Caco-2 (cell line): ENCODE measurements around the gene CAPN12. TPM values are rescaled to one million over a fixed set of nuclear protein-coding genes. Genes with fewer than 3 reads are reported as not detected.
A peak's percentile ranks its signal among the peaks of the same experiment; 100 is the strongest.

Experiments used
- BruUV-seq: library from RNA; stranded (reverse); fragments of 400-500 nt; replicated peaks from 2 replicates; lab custom pipeline; 2021; lab: Mats Ljungman, UMichigan
- CTCF ChIA-PET: fragments of 300-600 bp; sonication (Branson Sonifier 250); formaldehyde crosslinking; loops from one replicate; lab custom pipeline; 2022; ENCODE audit warnings: antibody characterized with exemption; lab: Charles Lee
- POLR2A ChIA-PET: fragments of 300-600 bp; sonication (Branson Sonifier 250); formaldehyde crosslinking; loops from one replicate; lab custom pipeline; 2022; ENCODE audit warnings: antibody characterized with exemption; lab: Charles Lee
- DNase-seq, 2 experiments: peaks; one replicate each; pipeline versions ENCODE4 v3.0.0 to v3.0.0-alpha.2; 2020 to 2022
- H3K27me3 ChIP-seq: replicated peaks from 2 replicates; pipeline ENCODE4 v1.6.0; 2011; ENCODE audit warnings: low read length; ENCODE audit not compliant: control insufficient read depth, insufficient read depth
- H3K36me3 ChIP-seq: 2 replicates; pipeline ENCODE4 v1.5.1; 2011; ENCODE audit warnings: low read length; ENCODE audit not compliant: control insufficient read depth, insufficient read depth
- H3K4me1 ChIP-seq: fragments of 250-450 bp; sonication (Bioruptor Pico); 2 replicates; pipeline ENCODE4 v1.5.1; 2020; ENCODE audit warnings: mild to moderate bottlenecking
- H3K4me3 ChIP-seq: 2 replicates; pipeline ENCODE4 v1.5.1; 2011; ENCODE audit warnings: low read depth, mild to moderate bottlenecking, control low read depth, low read length
- H3K9me3 ChIP-seq: fragments of 250-450 bp; sonication (Bioruptor Pico); 2 replicates; pipeline ENCODE4 v1.5.1; 2020; ENCODE audit warnings: mild to moderate bottlenecking, moderate library complexity
- H3K27ac Mint-ChIP-seq: one replicate; pipeline ENCODE4 v1.8.0; 2022; ENCODE audit warnings: mixed read lengths; ENCODE audit not compliant: unreplicated experiment
- H3K27me3 Mint-ChIP-seq: one replicate; pipeline ENCODE4 v1.8.0; 2022; ENCODE audit warnings: mixed read lengths; ENCODE audit not compliant: insufficient read depth, unreplicated experiment
- H3K36me3 Mint-ChIP-seq: one replicate; pipeline ENCODE4 v1.8.0; 2022; ENCODE audit warnings: mild to moderate bottlenecking, mixed read lengths; ENCODE audit not compliant: insufficient read depth, unreplicated experiment
- H3K4me1 Mint-ChIP-seq: one replicate; pipeline ENCODE4 v1.8.0; 2022; ENCODE audit warnings: low read depth, mixed read lengths; ENCODE audit not compliant: unreplicated experiment
- H3K4me3 Mint-ChIP-seq: one replicate; pipeline ENCODE4 v1.8.0; 2022; ENCODE audit warnings: mild to moderate bottlenecking, moderate library complexity, mixed read lengths; ENCODE audit not compliant: unreplicated experiment
- H3K9me3 Mint-ChIP-seq: one replicate; pipeline ENCODE4 v1.8.0; 2022; ENCODE audit warnings: mixed read lengths; ENCODE audit not compliant: unreplicated experiment
- CTCF ChIP-seq, 2 experiments: fragments of 200-600 bp in 1 of 2; IDR thresholded peaks; 1 replicate in 1 of 2; 2 replicates in 1 of 2; pipeline versions ENCODE4 v1.5.1 to v1.8.0; 2011 to 2022; ENCODE audit warnings: antibody characterized with exemption in 1 of 2, control low read depth in 1 of 2, inconsistent platforms in 1 of 2, low read depth in 1 of 2, low read length in 1 of 2, mild to moderate bottlenecking in 1 of 2, moderate library complexity in 1 of 2; ENCODE audit not compliant: insufficient read depth in 1 of 2, severe bottlenecking in 1 of 2, unreplicated experiment in 1 of 2
- intact Hi-C: fragments of 100-400 bp; cut with micrococcal nuclease; formaldehyde crosslinking; loops from one replicate; pipeline ENCODE4 v1.10.0; 2022; ENCODE audit not compliant: unreplicated experiment
- total RNA-seq: library from RNA; stranded (reverse); gene quantifications from 2 replicates; pipeline ENCODE4 v1.2.3, GENCODE V29; 2022

The CAPN12 gene
- total RNA-seq, 1 experiment from 2014 or later = 8.8 TPM

DNA sequence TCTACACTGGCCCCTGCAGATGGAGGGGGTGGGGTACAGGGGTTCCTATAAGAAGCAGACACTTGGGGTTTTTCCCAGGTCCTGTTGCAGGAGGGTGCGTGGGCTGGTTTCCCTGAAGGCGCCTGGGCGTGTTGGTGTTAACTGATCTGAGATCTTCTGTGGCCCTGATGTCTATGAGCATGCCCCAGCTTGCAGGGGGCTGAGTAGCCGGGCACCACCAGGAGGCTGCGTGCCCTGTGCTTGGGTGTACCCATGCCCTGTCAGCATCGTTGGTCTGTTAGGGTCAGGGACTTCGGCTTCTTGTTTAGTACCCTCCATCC, 45.3 kb downstream of the CAPN12 start:
- CTCF ChIA-PET = no interaction called here

GRCh38 chr19:38698225-38699026, 45.8 kb downstream of the CAPN12 start:
- Mint-ChIP-seq H3K4me1 (peaks cover 31% of the 10 kb centered on the region), H3K27ac (peak overlapping the region; percentile 82), H3K27me3 (no peaks in the 10 kb centered on the region), H3K36me3 (peaks cover 100% of the 10 kb centered on the region), H3K9me3 (no peaks in the 10 kb centered on the region), H3K4me3 (peak overlapping the region; percentile 27)
- POLR2A ChIA-PET = no interaction called here
- H3K4me3 ChIP-seq = no peak overlapping the region
- DNase-seq = no peak
- no peak for TF ChIP-seq CTCF (IDR thresholded peaks at IDR 0.05; ENCODE audit: insufficient read depth in 1 of 2, low read depth in 1 of 2, low read length in 1 of 2, severe bottlenecking in 1 of 2, unreplicated experiment in 1 of 2)
- H3K27me3 ChIP-seq = no peaks in the 10 kb centered on the region
- CTCF ChIA-PET = interaction anchor here (0.5 kb wide), 1 partner anchor 166 kb away, joined by 5 read pairs; no protein-coding TSS in a partner anchor
- H3K9me3 ChIP-seq = no peaks in the 10 kb centered on the region
- H3K4me1 ChIP-seq = peaks cover 71% of the 10 kb centered on the region
- peaks cover 11% of the 10 kb centered on the region for H3K36me3 ChIP-seq
- intact Hi-C loops = no loop called here
- BruUV-seq = no TSS peak

More for the DNA sequence above, 45.3 kb downstream of the CAPN12 start:
- intact Hi-C loops = no loop called here
- POLR2A ChIA-PET = no interaction called here
- Histone ChIP-seq H3K27me3 (no peaks in the 10 kb centered on the region), H3K4me1 (peaks cover 65% of the 10 kb centered on the region), H3K36me3 (peaks cover 15% of the 10 kb centered on the region), H3K4me3 (no peak overlapping the region), H3K9me3 (no peaks in the 10 kb centered on the region)
- Mint-ChIP-seq H3K4me1 (peaks cover 33% of the 10 kb centered on the region), H3K27ac (peak overlapping the region; percentile 82), H3K27me3 (no peaks in the 10 kb centered on the region), H3K4me3 (no peak overlapping the region), H3K36me3 (peaks cover 100% of the 10 kb centered on the region), H3K9me3 (no peaks in the 10 kb centered on the region)
- BruUV-seq = no TSS peak
- no peak for DNase-seq
- no peak for TF ChIP-seq CTCF (IDR thresholded peaks at IDR 0.05; ENCODE audit: insufficient read depth in 1 of 2, low read depth in 1 of 2, low read length in 1 of 2, severe bottlenecking in 1 of 2, unreplicated experiment in 1 of 2)

GRCh38 chr19:38697641-38698071, 46.6 kb downstream of the CAPN12 start:
- Histone ChIP-seq H3K4me3 (no peak overlapping the region), H3K36me3 (peaks cover 11% of the 10 kb centered on the region), H3K27me3 (no peaks in the 10 kb centered on the region), H3K4me1 (peaks cover 76% of the 10 kb centered on the region), H3K9me3 (no peaks in the 10 kb centered on the region)
- no peaks in the 10 kb centered on the region for H3K9me3 Mint-ChIP-seq
- peak overlapping the region; percentile 82 for H3K27ac Mint-ChIP-seq
- CTCF ChIA-PET = interaction anchor here (0.5 to 0.6 kb wide), 2 partner anchors 11 to 165 kb away, joined by 5 to 6 read pairs; no protein-coding TSS in a partner anchor
- POLR2A ChIA-PET = no interaction called here
- intact Hi-C loops = no loop called here
- peaks cover 31% of the 10 kb centered on the region for H3K4me1 Mint-ChIP-seq
- H3K27me3 Mint-ChIP-seq = no peaks in the 10 kb centered on the region
- H3K4me3 Mint-ChIP-seq = no peak overlapping the region
- BruUV-seq = no TSS peak
- H3K36me3 Mint-ChIP-seq = peaks cover 100% of the 10 kb centered on the region
- no peak for TF ChIP-seq CTCF (IDR thresholded peaks at IDR 0.05; ENCODE audit: insufficient read depth in 1 of 2, low read depth in 1 of 2, low read length in 1 of 2, severe bottlenecking in 1 of 2, unreplicated experiment in 1 of 2)
- no peak for DNase-seq
